Endodermal cell (in vitro differentiated cells): ENCODE data around the gene KCND3. TPM values are rescaled to one million over a fixed set of nuclear protein-coding genes. Genes with fewer than 3 reads are reported as not detected.

Source experiments
- DNase-seq: peaks from one replicate; pipeline ENCODE4 v3.0.0-alpha.2; 2017
- H3K27ac ChIP-seq: 2 replicates; pipeline ENCODE4 v1.5.1; 2013; ENCODE audit warnings: mild to moderate bottlenecking, low read depth, low read length, moderate library complexity
- H3K27me3 ChIP-seq: 2 replicates; pipeline ENCODE4 v1.6.1; 2013; ENCODE audit warnings: mild to moderate bottlenecking, low read length, moderate library complexity; ENCODE audit not compliant: insufficient read depth, control insufficient read depth, poor library complexity, severe bottlenecking
- H3K36me3 ChIP-seq: 2 replicates; pipeline ENCODE4 v1.7.0; 2013; ENCODE audit warnings: mild to moderate bottlenecking, low read length, moderate library complexity; ENCODE audit not compliant: control insufficient read depth, insufficient read depth
- H3K4me1 ChIP-seq: one replicate; pipeline ENCODE4 v1.7.0; 2013; ENCODE audit warnings: low read length; ENCODE audit not compliant: control insufficient read depth, insufficient read depth
- H3K4me3 ChIP-seq: 2 replicates; pipeline ENCODE4 v1.5.1; 2013; ENCODE audit warnings: mild to moderate bottlenecking, low read length, moderate library complexity
- H3K9ac ChIP-seq: 2 replicates; pipeline ENCODE4 v1.6.1; 2013; ENCODE audit warnings: mild to moderate bottlenecking, low read length, moderate library complexity; ENCODE audit not compliant: poor library complexity, severe bottlenecking; ENCODE audit errors: extremely low read depth
- H3K9me3 ChIP-seq: 2 replicates; pipeline ENCODE4 v1.6.1; 2013; ENCODE audit warnings: mild to moderate bottlenecking, low read length, moderate library complexity; ENCODE audit not compliant: control insufficient read depth
- H3K27ac Mint-ChIP-seq: 2 replicates; pipeline ENCODE4 v1.8.0; 2020; ENCODE audit warnings: mixed read lengths
- H3K27me3 Mint-ChIP-seq: 2 replicates; pipeline ENCODE4 v1.8.0; 2021; ENCODE audit warnings: mild to moderate bottlenecking, mixed read lengths; ENCODE audit not compliant: insufficient read depth
- H3K36me3 Mint-ChIP-seq: 2 replicates; pipeline ENCODE4 v1.8.0; 2020; ENCODE audit warnings: low read depth, mixed read lengths
- H3K4me1 Mint-ChIP-seq: 2 replicates; pipeline ENCODE4 v1.8.0; 2020; ENCODE audit warnings: mixed read lengths
- H3K4me3 Mint-ChIP-seq: 2 replicates; pipeline ENCODE4 v1.8.0; 2020; ENCODE audit warnings: mild to moderate bottlenecking, moderate library complexity, mixed read lengths
- H3K9me3 Mint-ChIP-seq: 2 replicates; pipeline ENCODE4 v1.8.0; 2020; ENCODE audit warnings: mild to moderate bottlenecking, mixed read lengths
- WGBS, 2 experiments: methylation state at CpG; one replicate each; pipeline versions ENCODE4 v1.1.5 to v1.1.7; 2013; ENCODE audit warnings: missing lambda C conversion rate in 2 of 2, mixed read lengths in 1 of 2; ENCODE audit not compliant: insufficient coverage in 1 of 2, insufficient read length in 1 of 2; 5-methylcytosine and 5-hydroxymethylcytosine counted together
- total RNA-seq, 2 donors: library from RNA; stranded (reverse); fragmentation: NEBNext Ultra II Directional in 1 of 2; extraction: Animal tissue kit (Norgen Biotek cat#: 25700) in 1 of 2; gene quantifications; 2 replicates in 1 of 2; 3 replicates in 1 of 2; pipeline ENCODE4 v1.2.1, GENCODE V29; 2021
- TF ChIP-seq, protein P1 (sequence below): fragments of 200-600 bp; sonication (generic); conservative IDR thresholded peaks from 2 replicates; pipeline ENCODE4 v1.5.0; 2021; ENCODE audit warnings: antibody characterized with exemption, mild to moderate bottlenecking

The KCND3 gene
- total RNA-seq, 2 donors from 2014 or later = 0.13 TPM; not detected in 1

DNA sequence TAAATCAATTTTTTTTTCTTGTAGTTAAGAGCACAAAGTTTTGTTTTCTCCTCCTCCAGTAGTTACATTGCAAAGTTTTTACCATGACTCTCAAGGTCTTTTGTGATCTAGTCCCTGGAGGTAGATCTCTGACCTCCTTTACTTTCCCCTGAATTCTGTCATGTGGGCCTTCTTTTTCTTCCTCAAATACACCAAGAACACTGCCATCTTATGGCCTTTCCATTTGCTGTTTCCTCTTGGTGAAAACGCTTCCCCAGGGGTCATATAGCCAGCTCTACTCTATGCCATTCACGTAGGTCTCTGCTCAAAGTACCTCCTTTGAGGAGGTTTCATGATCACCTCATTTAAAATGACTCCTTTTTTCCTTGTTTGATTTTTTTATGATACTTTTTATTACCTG lies 231.1 kb downstream of the KCND3 start:
- WGBS, 2 experiments = 80 to 83% methylated on average over 2 of the region's 2 CpGs
- Histone ChIP-seq H3K27ac (no peak overlapping the region), H3K9ac (no peak overlapping the region), H3K4me3 (no peak overlapping the region), H3K27me3 (no peaks in the 10 kb centered on the region), H3K4me1 (no peaks in the 10 kb centered on the region), H3K9me3 (no peaks in the 10 kb centered on the region), H3K36me3 (peaks cover 52% of the 10 kb centered on the region)
- TF ChIP-seq, protein P1, sequence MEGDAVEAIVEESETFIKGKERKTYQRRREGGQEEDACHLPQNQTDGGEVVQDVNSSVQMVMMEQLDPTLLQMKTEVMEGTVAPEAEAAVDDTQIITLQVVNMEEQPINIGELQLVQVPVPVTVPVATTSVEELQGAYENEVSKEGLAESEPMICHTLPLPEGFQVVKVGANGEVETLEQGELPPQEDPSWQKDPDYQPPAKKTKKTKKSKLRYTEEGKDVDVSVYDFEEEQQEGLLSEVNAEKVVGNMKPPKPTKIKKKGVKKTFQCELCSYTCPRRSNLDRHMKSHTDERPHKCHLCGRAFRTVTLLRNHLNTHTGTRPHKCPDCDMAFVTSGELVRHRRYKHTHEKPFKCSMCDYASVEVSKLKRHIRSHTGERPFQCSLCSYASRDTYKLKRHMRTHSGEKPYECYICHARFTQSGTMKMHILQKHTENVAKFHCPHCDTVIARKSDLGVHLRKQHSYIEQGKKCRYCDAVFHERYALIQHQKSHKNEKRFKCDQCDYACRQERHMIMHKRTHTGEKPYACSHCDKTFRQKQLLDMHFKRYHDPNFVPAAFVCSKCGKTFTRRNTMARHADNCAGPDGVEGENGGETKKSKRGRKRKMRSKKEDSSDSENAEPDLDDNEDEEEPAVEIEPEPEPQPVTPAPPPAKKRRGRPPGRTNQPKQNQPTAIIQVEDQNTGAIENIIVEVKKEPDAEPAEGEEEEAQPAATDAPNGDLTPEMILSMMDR = peak; percentile 59
- no peak overlapping the region for H3K4me3 Mint-ChIP-seq
- peaks cover 39% of the 10 kb centered on the region for H3K36me3 Mint-ChIP-seq
- H3K4me1 Mint-ChIP-seq = peaks cover 10% of the 10 kb centered on the region
- H3K9me3 Mint-ChIP-seq = no peaks in the 10 kb centered on the region
- no peak for DNase-seq
- no peak overlapping the region for H3K27ac Mint-ChIP-seq
- H3K27me3 Mint-ChIP-seq = no peaks in the 10 kb centered on the region

DNA sequence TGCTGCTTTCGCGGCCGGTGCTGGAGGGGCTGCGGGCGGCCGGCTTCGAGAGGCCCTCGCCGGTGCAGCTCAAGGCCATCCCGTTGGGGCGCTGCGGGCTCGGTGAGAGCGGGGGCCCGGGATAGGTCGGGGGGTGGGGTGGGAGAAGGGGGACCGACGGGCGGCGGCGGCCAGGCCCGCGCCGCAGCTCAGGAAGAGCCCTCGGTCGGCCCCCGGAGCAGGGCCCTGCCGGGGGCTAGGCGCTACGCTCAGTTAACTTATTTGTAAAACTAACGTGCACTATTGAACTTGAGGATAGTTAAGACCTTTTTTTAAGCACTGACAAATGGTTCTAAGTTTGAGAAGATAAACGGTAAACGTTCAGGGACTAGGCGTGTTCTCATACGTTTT lies 233.3 kb downstream of the KCND3 start:
- H3K9me3 Mint-ChIP-seq = no peaks in the 10 kb centered on the region
- TF ChIP-seq, protein P1 = no peak
- H3K4me3 Mint-ChIP-seq = peak overlapping the region; percentile 82
- H3K27me3 ChIP-seq = no peaks in the 10 kb centered on the region
- no peaks in the 10 kb centered on the region for H3K9me3 ChIP-seq
- peaks cover 6% of the 10 kb centered on the region for H3K27me3 Mint-ChIP-seq
- no peaks in the 10 kb centered on the region for H3K4me1 ChIP-seq
- H3K36me3 ChIP-seq = peaks cover 30% of the 10 kb centered on the region
- DNase-seq = no peak
- 0% methylated on average over 11 to 35 of the region's 35 CpGs for WGBS, 2 experiments
- peak overlapping the region; percentile 98 for H3K27ac ChIP-seq
- H3K4me1 Mint-ChIP-seq = peaks cover 10% of the 10 kb centered on the region
- H3K27ac Mint-ChIP-seq = peak overlapping the region; percentile 82
- H3K4me3 ChIP-seq = peak overlapping the region; percentile 98
- H3K36me3 Mint-ChIP-seq = peaks cover 25% of the 10 kb centered on the region
- H3K9ac ChIP-seq = peak overlapping the region; percentile 91

DNA sequence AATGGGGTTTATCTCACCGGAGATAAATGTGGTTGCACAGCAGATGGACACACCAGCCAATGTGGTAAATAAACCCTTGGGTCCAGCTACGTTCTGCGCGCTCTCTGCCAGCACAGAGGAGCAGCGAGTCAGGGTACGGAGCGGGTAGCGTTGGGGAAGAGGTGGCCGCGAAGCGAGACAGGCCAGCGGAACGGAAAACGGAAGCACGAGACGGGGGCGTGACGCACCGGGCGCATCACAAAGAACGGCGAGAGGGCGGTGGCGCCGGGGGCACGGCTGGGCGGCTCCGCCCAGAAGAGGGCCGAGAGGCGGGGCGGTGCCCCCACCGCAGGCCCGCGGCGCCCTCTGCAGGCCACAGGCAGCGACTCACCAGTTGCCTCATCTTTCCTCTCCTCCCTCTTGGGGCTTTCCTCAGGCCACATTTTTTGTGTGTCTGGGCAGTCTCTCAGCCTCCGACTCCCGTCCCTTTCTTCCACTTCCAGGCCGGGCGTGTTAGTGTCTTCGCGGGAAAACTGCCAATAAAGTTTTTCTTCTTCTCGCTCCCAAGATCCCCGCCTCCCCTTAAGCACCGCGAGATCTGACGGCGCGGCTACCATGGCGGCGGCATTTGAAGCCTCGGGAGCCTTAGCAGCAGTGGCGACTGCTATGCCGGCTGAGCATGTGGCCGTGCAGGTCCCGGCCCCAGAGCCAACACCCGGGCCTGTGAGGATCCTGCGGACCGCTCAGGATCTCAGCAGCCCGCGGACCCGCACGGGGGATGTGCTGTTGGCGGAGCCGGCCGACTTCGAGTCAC lies 233.9 kb downstream of the KCND3 start, which contains the start of gene DDX20:
Gene DDX20 (plus strand): TSS at position 571 of the 793 bp plus-strand sequence. CDS start 24 bp downstream, at position 595.
- TF ChIP-seq, protein P1 = peak; percentile 92
- Mint-ChIP-seq H3K27me3 (peaks cover 6% of the 10 kb centered on the region), H3K4me1 (peaks cover 10% of the 10 kb centered on the region), H3K9me3 (no peaks in the 10 kb centered on the region), H3K4me3 (peak within 1 kb of the TSS; percentile 82), H3K36me3 (peaks cover 19% of the 10 kb centered on the region), H3K27ac (peak within 1 kb of the TSS; percentile 98)
- Histone ChIP-seq H3K4me1 (no peaks in the 10 kb centered on the region), H3K27me3 (no peaks in the 10 kb centered on the region), H3K9me3 (no peaks in the 10 kb centered on the region), H3K9ac (peak within 1 kb of the TSS; percentile 91), H3K27ac (peak within 1 kb of the TSS; percentile 98), H3K36me3 (peaks cover 24% of the 10 kb centered on the region), H3K4me3 (peak within 1 kb of the TSS; percentile 98)
- 0% methylated on average over 22 to 67 of the region's 67 CpGs for WGBS, 2 experiments
- peak; percentile 96 for DNase-seq
